ENCODE results near the gene TNFRSF1B.

Gene TNFRSF1B

GRCh38 chr1:12142141-12142823 lies 24.5 kb upstream of the TNFRSF1B start:
- DNase-seq: no peak

GRCh38 chr1:12142891-12143630 lies 23.7 kb upstream of the TNFRSF1B start:
- DNase-seq: no peak

GRCh38 chr1:12143631-12144155 lies 23.1 kb upstream of the TNFRSF1B start:
- peak; percentile 90 for DNase-seq

GRCh38 chr1:12144236-12144635 lies 22.6 kb upstream of the TNFRSF1B start:
- DNase-seq: no peak

GRCh38 chr1:12144969-12145368 lies 21.8 kb upstream of the TNFRSF1B start:
- no peak for DNase-seq

- DNase-seq: no peak
Observed at GRCh38 chr1:12145616-12146342, 21.0 kb upstream of the TNFRSF1B start.

GRCh38 chr1:12146343-12147112 lies 20.3 kb upstream of the TNFRSF1B start:
- no peak for DNase-seq

- no peak for DNase-seq
Observed at GRCh38 chr1:12147201-12147701, 19.5 kb upstream of the TNFRSF1B start.

- DNase-seq: no peak
Observed at GRCh38 chr1:12148160-12148957, 18.4 kb upstream of the TNFRSF1B start.

- DNase-seq: no peak
Observed at GRCh38 chr1:12148958-12149790, 17.6 kb upstream of the TNFRSF1B start.

GRCh38 chr1:12149791-12150175 lies 17.0 kb upstream of the TNFRSF1B start:
- DNase-seq: no peak

- no peak for DNase-seq
Observed at GRCh38 chr1:12150456-12151200, 16.2 kb upstream of the TNFRSF1B start.

GRCh38 chr1:12151465-12151864 lies 15.3 kb upstream of the TNFRSF1B start:
- no peak for DNase-seq

GRCh38 chr1:12152113-12152891 lies 14.5 kb upstream of the TNFRSF1B start:
- no peak for DNase-seq

GRCh38 chr1:12153181-12153785 lies 13.5 kb upstream of the TNFRSF1B start:
- DNase-seq: peak; percentile 77

GRCh38 chr1:12155328-12155727 lies 11.5 kb upstream of the TNFRSF1B start:
- DNase-seq: no peak

GRCh38 chr1:12157366-12158231 lies 9.2 kb upstream of the TNFRSF1B start:
- DNase-seq: no peak
